Fibroblast of lung (primary cell): ENCODE results near the gene ANKRD13A.

Experiments used
- CTCF ChIP-seq, 2 donors: IDR thresholded peaks in 1 of 2; conservative IDR thresholded peaks in 1 of 2; 1 replicate in 1 of 2; 2 replicates in 1 of 2; pipeline ENCODE4 v1.5.1; 2011 to 2012; ENCODE audit warnings: low read length in 2 of 2, control low read depth in 1 of 2, inconsistent platforms in 1 of 2, low read depth in 1 of 2, mild to moderate bottlenecking in 1 of 2
- EZH2 ChIP-seq: IDR thresholded peaks from 2 replicates; pipeline ENCODE4 v1.5.1; 2012; ENCODE audit warnings: low read length, control low read depth, mild to moderate bottlenecking; ENCODE audit errors: missing control alignments

GRCh38 chr12:109961201-109961600 is 38.0 kb upstream of the ANKRD13A start:
- TF ChIP-seq CTCF (conservative IDR thresholded peaks at IDR 0.05 in 1 of 2, IDR thresholded peaks at IDR 0.05 in 1 of 2; ENCODE audit: low read depth in 1 of 2, low read length in 2 of 2), result no peak
- no peak for TF ChIP-seq EZH2
